Measurements from ENCODE around the gene PLEKHN1. TPM values are rescaled to one million over a fixed set of nuclear protein-coding genes. Genes with fewer than 3 reads are reported as not detected.

The PLEKHN1 gene
- total RNA-seq, 2 donors from 2014 or later, result 2.8 to 6.3 TPM

- Mint-ChIP-seq H3K36me3 (ENCODE audit: low read depth) (no peaks in the 10 kb centered on the region), H3K27me3 (peaks cover 3% of the 10 kb centered on the region), H3K4me1 (no peaks in the 10 kb centered on the region), H3K27ac (no peak overlapping the region), H3K9me3 (no peaks in the 10 kb centered on the region), H3K4me3 (peak overlapping the region; percentile 43)
- ATAC-seq (replicated peaks), result peak; percentile 76
These were observed 53.1 kb downstream of the PLEKHN1 start for GRCh38 chr1:1019122-1019999.

GRCh38 chr1:1020000-1020404, 53.7 kb downstream of the PLEKHN1 start, which contains the start of gene AGRN:
TSS of gene AGRN (plus strand) at chr1:1020120. CDS start at chr1:1020173, 53 bp downstream.
- peak within 1 kb of the TSS; percentile 43 for H3K4me3 Mint-ChIP-seq
- H3K36me3 Mint-ChIP-seq (ENCODE audit: low read depth), result no peaks in the 10 kb centered on the region
- H3K4me1 Mint-ChIP-seq, result no peaks in the 10 kb centered on the region
- no peaks in the 10 kb centered on the region for H3K9me3 Mint-ChIP-seq
- peaks cover 3% of the 10 kb centered on the region for H3K27me3 Mint-ChIP-seq
- no peak within 1 kb of the TSS for H3K27ac Mint-ChIP-seq
- ATAC-seq (replicated peaks), result peak; percentile 23

GRCh38 chr1:1020415-1021009, 54.2 kb downstream of the PLEKHN1 start:
- H3K4me1 Mint-ChIP-seq, result no peaks in the 10 kb centered on the region
- H3K36me3 Mint-ChIP-seq (ENCODE audit: low read depth), result no peaks in the 10 kb centered on the region
- H3K27ac Mint-ChIP-seq, result no peak overlapping the region
- no peak for ATAC-seq (replicated peaks)
- H3K27me3 Mint-ChIP-seq, result peaks cover 3% of the 10 kb centered on the region
- no peaks in the 10 kb centered on the region for H3K9me3 Mint-ChIP-seq
- peak overlapping the region; percentile 10 for H3K4me3 Mint-ChIP-seq

- Mint-ChIP-seq H3K36me3 (ENCODE audit: low read depth) (no peaks in the 10 kb centered on the region), H3K4me1 (no peaks in the 10 kb centered on the region), H3K4me3 (peak overlapping the region; percentile 10), H3K9me3 (no peaks in the 10 kb centered on the region), H3K27ac (no peak overlapping the region), H3K27me3 (peaks cover 3% of the 10 kb centered on the region)
- ATAC-seq (replicated peaks), result no peak
These were observed 55.0 kb downstream of the PLEKHN1 start for GRCh38 chr1:1021010-1021919.

DNA sequence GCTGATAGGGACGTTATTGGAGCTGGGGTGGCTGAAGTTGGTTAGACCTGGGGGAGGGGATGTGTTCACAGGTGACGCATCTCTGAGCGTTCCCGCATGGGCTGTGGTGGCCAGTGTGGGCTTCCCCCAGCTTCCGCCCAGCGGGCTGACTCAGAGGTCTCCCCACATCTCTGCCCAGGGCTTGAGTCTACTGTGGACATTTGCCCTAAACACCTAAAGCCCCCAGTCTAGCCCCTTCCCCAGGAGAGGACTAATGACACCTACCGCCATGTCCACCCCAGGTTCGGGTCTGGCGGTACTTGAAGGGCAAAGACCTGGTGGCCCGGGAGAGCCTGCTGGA, 55.6 kb downstream of the PLEKHN1 start:
- no peaks in the 10 kb centered on the region for H3K36me3 Mint-ChIP-seq (ENCODE audit: low read depth)
- peak; percentile 11 for ATAC-seq (replicated peaks)
- no peak overlapping the region for H3K4me3 Mint-ChIP-seq
- no peak overlapping the region for H3K27ac Mint-ChIP-seq
- H3K27me3 Mint-ChIP-seq, result peaks cover 3% of the 10 kb centered on the region
- no peaks in the 10 kb centered on the region for H3K4me1 Mint-ChIP-seq
- H3K9me3 Mint-ChIP-seq, result no peaks in the 10 kb centered on the region

DNA sequence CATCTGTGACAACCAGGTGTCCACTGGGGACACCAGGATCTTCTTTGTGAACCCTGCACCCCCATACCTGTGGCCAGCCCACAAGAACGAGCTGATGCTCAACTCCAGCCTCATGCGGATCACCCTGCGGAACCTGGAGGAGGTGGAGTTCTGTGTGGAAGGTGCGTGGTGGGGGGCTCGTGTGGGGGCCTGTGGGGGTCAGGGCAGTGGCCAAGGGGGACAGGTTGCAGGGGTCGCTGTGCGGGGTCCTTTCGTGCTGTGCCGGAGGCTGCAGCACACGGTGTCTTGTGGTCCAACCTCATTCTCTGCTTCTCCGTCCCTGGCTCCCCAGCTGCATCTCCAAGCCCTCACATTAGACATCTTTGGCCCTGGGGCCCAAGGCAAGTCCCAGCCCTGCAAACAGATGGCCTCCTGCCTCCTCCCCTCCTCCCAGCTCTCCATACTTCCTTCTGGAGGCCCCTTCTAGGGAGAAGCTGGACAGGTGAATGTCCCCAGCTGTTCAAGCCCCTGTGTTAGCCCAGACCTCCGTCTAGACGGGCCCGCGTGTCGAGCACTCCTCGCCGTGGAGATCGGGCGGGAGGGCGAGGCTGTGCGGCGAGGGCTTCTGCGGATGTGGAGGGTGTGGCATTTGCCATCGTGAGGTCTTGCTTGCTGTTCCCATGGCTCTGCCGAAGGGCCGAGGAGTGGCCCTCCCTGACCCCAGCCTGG, 56.2 kb downstream of the PLEKHN1 start:
- ATAC-seq (replicated peaks), result no peak
- no peaks in the 10 kb centered on the region for H3K36me3 Mint-ChIP-seq (ENCODE audit: low read depth)
- H3K9me3 Mint-ChIP-seq, result no peaks in the 10 kb centered on the region
- peaks cover 3% of the 10 kb centered on the region for H3K27me3 Mint-ChIP-seq
- H3K4me3 Mint-ChIP-seq, result no peak overlapping the region
- no peak overlapping the region for H3K27ac Mint-ChIP-seq
- no peaks in the 10 kb centered on the region for H3K4me1 Mint-ChIP-seq

DNA sequence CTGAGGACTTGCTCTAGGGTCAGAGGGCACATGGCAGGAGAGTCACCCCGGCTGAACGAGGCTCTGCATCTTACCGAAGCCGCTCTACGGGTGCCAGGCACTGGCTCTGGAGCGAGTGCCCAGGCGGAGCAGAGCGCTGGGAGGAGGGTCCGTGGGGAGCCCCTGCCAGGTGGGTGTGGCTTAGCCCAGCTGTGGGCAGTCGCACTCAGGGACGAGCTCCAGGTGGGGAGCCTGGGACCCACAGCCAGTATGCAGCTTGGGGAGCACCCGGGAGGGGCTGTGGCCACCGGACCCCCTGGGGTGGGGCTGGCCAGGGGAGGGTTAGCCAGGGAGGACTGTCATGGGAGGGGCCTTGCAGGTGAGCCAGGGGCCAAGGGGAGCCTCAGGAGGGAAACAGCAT, 57.4 kb downstream of the PLEKHN1 start:
- Mint-ChIP-seq H3K27me3 (peaks cover 3% of the 10 kb centered on the region), H3K4me3 (no peak overlapping the region), H3K4me1 (no peaks in the 10 kb centered on the region), H3K27ac (no peak overlapping the region), H3K36me3 (ENCODE audit: low read depth) (no peaks in the 10 kb centered on the region), H3K9me3 (no peaks in the 10 kb centered on the region)
- ATAC-seq (replicated peaks), result no peak

- H3K27me3 Mint-ChIP-seq, result peaks cover 3% of the 10 kb centered on the region
- H3K4me1 Mint-ChIP-seq, result no peaks in the 10 kb centered on the region
- no peaks in the 10 kb centered on the region for H3K9me3 Mint-ChIP-seq
- no peaks in the 10 kb centered on the region for H3K36me3 Mint-ChIP-seq (ENCODE audit: low read depth)
- no peak overlapping the region for H3K27ac Mint-ChIP-seq
- ATAC-seq (replicated peaks), result no peak
- no peak overlapping the region for H3K4me3 Mint-ChIP-seq
These were observed 58.0 kb downstream of the PLEKHN1 start for GRCh38 chr1:1024149-1024770.

DNA sequence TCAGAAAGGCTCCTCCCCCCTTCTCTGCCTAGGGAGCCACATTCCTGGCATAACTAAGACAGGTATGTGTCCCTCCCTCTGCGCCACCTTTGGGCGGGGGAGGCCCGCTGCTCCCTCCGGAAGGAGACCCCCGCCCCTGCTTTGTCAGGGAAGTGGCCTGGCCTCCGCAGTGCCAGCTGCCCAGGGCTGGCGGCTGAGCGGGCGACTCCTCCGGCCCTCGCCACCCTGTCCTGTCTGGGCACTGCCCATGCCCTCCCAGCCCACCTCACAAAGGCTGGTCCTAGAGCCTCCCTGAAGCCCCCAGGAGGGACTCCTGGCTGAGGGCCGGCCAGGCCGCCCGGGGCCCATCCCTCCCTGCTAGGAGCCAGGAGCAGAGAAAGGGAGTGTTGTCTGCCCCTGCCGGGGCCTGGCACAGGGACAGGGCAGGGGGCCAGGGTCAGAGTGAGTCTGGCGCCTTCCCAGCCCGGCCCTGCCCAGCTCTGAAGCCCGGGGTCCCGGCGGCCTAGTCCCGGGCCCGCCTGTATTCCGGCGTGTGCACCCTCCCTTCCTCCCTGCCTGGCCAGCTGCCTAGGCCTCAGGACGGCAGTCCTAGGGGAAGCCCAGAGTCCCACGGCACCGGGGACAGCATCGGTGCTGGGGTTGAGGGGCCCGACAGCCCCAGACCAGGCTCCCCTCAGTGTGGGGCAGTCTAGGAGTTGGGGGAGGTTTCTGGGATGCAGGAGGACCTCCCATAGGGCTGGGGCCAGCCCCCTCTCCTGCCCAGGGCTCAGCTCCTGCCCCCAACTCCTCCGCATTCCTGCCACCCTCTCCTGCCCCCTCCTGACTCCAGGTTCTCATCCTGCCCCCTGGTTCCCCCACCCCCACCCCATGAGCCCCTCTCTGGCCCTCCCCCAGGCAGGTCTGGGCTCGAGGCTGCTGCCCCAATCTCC, 58.8 kb downstream of the PLEKHN1 start:
- Mint-ChIP-seq H3K36me3 (ENCODE audit: low read depth) (no peaks in the 10 kb centered on the region), H3K4me3 (no peak overlapping the region), H3K27ac (no peak overlapping the region), H3K27me3 (peaks cover 3% of the 10 kb centered on the region), H3K4me1 (no peaks in the 10 kb centered on the region), H3K9me3 (no peaks in the 10 kb centered on the region)
- ATAC-seq (replicated peaks), result no peak

Other genes starting within 250 kb of the PLEKHN1 start
- not detected for gene SAMD11, start 42.6 kb upstream of the PLEKHN1 start, total RNA-seq
- 100 to 1,000 TPM in 1 of 2 donors, 10 to 100 TPM in 1; 57.6 to 141 TPM for gene NOC2L, start 7.2 kb upstream of the PLEKHN1 start, total RNA-seq
- gene KLHL17, start 5.9 kb upstream of the PLEKHN1 start, total RNA-seq, result 10 to 100 TPM; 17.4 to 17.8 TPM
- not detected for gene PERM1, start 15.6 kb downstream of the PLEKHN1 start, total RNA-seq
- 1 to 10 TPM in 1 of 2 donors, not detected in 1; 2.5 TPM for gene HES4, start 33.6 kb downstream of the PLEKHN1 start, total RNA-seq
- gene ISG15, start 47.0 kb downstream of the PLEKHN1 start, total RNA-seq, result 10 to 100 TPM; 13.5 to 36.5 TPM
- gene AGRN, start 53.6 kb downstream of the PLEKHN1 start, total RNA-seq, result 10 to 100 TPM; 12.1 to 87.6 TPM
- gene RNF223, start 107.8 kb downstream of the PLEKHN1 start, total RNA-seq, result not detected
- 10 to 100 TPM; 15.7 to 18.8 TPM for gene C1orf159, start 149.6 kb downstream of the PLEKHN1 start, total RNA-seq
- under 1 TPM in 1 of 2 donors, not detected in 1; 0.11 TPM for gene TTLL10, start 207.4 kb downstream of the PLEKHN1 start, total RNA-seq
- gene TNFRSF18, start 240.1 kb downstream of the PLEKHN1 start, total RNA-seq, result 100 to 1,000 TPM; 105 to 796 TPM
- gene TNFRSF4, start 247.7 kb downstream of the PLEKHN1 start, total RNA-seq, result 1,000 to 10,000 TPM in 1 of 2 donors, 100 to 1,000 TPM in 1; 384 to 1,007 TPM